HG03354 (cell line): ENCODE data around the gene STK32C.
"Not testable (repeated sequence)": the region's sequence is repeated elsewhere in the genome, so short reads cannot be mapped to it uniquely, and the experiment has no call there.

Source experiments
- ATAC-seq: cut with Tn5 transposase; IDR thresholded peaks from one replicate; pipeline ENCODE4 v1.9.1; 2021; ENCODE audit warnings: mild to moderate bottlenecking; ENCODE audit not compliant: unreplicated experiment, poor library complexity, severe bottlenecking

STK32C gene

DNA sequence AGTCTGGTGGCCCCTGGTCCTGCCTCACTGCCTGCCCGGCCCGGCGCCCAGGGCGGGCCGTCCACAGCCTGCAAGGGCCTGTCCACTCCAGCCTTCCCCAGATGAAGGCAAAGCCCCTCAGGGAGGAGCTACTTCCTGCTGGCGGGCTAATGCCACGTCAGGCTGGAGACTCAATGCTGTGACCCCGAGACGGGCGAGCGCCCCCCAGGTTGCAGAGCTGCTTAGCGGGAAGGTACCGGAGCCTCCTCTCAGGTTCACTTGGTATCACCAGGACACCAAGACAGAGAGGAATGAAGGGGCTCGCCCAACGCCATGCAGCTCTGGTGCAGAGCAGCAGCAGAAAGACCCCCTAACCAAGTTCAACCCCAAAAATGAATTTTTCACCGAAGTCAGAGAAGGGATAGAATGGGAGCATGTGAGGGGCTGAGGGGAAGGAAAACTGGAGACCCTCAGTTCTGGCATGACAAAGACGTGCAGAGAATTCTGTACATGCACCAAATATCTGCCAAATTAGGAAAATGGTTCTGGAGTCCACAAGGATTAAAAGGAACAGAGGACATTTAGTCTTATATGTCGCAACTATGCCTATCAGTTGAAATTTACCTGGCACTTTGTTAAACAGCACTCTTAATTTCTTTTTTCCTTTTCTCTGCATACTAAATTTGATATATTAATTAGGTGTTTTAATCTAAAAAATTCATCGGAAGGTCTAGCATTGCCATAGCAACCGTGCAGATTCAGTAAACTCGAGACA is 2.8 kb downstream of the STK32C start:
- ATAC-seq = no peak

DNA sequence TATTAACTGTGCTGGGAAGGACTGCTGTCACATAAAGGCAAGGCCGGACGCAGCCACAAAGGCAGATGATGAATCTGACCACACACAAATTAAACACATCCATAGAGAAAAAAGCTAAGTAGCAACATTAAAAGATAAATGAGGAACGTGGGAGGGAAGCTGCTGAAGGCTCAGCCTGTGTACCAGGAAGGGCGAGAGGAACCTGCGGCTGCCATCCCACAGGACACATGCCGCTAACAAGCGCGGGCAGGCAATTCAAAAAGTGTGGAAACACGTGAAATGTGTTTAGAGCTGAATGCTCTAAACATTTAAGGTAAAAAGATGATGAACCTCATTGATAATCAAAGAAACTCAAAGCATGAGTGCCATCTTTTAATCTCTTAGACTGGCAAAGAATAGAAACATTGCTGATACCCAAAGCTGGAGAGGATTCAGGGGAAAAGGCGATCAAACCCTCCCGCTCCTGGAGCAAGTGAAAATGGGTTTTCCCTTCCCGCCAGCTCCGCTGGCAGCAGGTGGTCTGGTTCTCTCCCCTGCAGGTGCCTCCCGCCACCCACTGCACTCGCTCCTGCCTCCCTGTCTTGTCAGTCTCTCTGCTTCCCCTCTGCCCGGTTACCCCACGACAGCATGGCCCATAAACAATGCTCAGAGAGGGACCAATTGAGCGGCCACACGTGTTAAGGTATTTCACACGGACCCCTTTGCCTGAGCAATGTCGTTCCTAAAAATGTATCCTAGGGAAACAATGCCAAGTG is 4.2 kb downstream of the STK32C start:
- ATAC-seq = no peak

DNA sequence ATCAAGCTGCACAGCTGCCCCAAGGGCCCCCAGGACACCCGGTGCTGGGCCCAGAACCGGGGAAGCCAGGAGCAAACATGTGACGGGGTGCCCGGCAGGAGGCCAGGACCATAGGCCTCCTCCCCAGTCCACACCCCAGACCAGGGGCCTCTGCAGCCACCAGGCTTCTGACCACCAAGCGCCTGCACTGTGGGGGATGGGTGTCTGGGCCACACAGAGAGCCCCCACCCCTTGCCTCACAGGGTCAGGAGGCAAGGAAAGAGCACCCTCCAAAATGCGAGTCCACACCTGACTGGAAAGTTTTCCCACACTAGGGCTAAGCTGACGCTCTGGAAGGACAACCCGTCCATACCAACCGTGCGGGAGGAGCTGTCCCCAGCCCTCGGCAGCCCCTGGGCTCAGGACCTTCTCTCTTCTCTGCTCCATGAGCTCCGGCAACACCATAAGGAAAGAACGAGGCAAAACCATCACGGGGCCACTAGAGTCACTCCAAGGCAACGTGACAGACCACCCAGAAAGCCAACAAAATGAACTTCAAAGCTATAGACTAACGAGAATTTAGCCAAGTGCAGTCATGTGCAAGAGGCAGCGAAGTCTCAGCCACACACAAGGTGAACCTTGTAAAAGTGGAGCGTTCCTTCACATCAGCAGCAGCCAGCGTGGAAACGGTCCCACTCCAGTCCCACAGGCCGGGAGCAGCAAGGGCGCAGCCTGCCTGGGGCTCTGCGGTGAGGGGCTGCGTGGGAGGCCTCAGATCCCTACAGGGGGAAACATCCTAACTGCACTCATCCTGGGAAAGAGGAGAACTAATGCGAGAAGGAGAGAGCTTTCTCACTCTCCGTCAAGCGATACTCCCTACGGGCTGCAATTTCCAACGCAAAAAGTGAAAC is 5.1 kb downstream of the STK32C start:
- ATAC-seq = no peak

DNA sequence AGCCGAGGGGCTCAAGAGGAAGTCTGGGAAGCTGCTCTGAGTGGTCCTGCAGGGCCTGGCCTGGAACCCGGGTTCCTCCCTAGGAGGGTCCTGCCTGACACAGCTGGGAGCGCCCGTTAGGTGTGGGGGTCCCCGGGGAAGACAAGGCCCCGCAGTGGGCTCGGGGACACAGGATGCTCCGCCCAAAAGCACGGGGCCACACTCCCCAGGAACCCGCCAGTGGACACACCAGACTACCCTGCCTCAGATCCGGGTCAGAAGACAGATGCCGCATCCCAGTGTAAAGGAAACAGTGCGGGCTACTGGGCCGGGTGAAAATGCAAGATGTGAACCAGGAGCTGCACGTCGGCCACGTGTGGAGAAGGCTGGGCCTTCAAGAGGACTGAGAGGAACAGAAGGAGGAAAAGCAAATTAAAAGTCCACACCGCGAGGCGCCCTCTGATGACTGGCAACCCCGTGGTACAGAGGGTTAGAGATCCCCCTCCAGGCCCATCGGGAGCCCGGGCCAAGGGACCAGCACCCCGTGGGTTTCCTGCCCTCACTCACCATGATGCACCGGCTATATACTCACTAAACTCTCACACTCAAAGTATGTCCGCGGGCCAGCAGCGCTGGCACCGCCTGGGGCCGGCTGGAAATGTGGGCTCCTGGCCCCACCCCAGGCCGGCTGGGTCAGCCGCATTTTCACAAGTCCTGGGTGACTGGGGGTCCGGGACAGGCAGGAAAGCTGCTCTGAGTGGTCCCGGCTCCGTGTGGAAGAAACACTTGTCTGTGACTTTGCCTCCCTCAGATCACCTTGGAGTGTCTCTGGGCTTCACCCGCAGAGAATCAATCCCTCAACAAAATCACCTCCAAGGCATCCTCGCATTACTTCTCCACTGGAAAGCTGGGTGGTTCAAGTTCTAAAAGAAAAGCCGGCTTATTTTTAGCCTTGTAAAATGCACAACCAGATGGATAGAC is 6.1 kb downstream of the STK32C start:
- ATAC-seq = no peak

DNA sequence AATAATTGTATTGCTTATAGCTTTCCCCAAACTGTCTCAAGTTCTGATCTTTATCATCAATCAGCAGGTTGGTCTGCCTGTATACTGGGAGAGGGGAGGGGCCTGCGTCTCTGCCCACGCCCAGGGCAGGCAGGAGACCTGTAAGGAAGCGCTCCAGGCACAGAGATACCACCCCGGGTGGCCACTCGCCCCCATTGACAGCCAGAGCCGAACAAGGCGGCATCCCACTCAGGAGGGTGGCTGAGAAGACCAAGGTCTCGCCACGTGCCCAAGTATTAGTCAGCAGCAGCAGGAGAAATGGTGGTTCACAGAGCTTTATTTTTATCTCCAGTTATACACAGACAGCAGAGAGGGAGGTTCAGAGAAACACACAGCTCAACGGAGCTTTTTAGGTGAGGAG is 7.2 kb downstream of the STK32C start:
- no peak for ATAC-seq

DNA sequence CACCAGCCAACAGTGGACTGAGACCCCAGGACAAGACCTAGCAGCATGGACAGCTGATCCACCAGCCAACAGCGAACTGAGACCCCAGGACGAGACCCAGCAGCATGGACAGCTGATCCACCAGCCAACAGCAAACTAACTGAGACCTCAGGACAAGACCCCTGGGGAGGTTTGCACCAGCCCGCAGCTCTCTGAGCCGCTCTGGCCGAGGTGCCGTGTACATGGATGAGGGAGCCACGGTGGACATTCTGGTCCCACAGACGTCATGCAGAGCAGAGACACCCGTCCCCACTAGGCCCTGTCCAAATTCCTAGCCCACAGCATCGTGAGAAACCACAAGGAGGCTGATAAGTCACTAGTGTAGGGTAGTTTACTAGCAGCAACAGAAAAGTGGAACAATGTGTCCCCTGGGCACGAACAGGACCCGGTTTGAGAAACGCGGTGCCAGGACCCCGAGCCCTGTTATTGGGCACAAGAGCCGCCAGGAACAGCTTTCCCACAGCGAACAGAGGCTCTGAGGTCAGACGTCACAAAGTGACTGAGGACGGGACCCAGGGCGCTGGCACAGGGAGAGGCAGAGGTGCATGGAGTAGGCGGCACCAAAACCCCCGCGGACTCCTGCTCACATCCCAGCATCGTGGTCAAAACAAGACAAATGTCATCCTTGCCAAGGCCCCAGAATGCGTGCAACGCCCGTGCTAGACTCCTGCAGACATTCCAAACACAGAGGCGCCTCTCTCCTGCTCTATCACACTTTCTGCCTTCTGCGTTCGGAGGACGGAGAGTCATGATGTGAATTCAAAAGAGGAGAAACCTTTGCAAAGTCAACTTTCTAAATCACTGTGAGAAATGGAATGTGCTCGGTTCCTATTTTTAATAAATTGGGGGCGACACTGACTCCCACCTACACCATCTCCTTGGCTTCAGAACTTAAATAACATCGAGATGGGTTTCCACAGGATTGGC is 8.1 kb downstream of the STK32C start:
- ATAC-seq = no peak

DNA sequence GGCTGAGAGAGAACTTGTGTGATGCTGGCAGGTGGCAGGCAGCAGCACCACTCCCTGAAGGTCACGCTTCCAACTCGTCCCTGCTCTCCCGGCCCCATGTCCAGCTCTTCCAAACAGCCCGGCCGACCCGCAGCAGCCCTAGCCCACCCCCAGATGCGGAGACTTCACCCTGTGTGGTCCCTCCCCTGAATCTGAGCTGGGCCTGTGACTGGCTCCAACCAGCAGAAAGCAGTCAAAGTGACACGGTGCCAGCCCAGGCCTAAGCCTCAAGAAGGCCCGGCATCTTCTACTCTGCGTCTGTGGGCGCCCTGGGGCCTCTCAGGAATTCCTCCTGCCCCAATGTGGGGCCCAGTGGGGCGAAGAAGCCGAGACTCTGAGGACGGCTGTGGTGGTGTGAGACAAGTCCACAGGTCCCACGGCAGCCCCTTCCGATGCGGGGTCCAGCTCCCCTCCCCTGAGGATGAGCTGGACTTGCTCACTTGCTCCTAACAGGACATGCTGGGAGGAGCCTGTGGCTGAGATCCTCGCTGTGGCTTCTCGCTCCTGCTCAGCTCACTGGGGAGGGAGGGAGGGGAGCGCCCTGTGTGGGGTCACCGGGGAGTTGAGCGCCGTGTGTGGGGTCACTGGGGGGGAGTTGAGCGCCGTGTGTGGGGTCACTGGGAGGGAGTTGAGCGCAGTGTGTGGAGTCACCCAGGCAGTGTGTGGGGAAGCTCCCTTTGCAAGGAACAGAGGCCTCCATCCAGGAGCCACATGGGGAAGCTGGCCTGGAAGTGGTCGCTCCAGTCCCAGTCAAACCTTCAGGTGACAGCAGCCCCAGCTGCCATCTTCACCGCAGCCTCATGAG is 9.5 kb downstream of the STK32C start:
- ATAC-seq = no peak

DNA sequence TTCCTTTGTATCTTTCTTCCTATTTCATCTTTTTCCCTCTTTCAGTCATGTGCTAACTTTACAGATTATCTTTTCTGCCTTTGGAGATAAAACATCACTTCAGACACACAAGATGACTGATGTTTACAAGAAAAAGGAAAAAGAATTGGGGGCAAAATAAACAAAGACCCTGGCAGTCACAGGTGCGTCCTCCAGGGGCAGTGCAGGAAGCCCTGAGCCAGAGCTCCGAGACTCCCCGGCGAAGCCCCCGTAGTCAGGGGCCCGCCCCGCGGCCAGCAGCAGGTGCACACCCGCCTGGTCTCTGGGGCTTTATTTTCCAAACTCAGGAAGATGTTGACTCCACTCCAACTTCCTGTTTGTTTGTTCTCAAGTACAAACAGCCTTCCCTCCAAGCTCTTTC is 10.2 kb downstream of the STK32C start:
- no peak for ATAC-seq

DNA sequence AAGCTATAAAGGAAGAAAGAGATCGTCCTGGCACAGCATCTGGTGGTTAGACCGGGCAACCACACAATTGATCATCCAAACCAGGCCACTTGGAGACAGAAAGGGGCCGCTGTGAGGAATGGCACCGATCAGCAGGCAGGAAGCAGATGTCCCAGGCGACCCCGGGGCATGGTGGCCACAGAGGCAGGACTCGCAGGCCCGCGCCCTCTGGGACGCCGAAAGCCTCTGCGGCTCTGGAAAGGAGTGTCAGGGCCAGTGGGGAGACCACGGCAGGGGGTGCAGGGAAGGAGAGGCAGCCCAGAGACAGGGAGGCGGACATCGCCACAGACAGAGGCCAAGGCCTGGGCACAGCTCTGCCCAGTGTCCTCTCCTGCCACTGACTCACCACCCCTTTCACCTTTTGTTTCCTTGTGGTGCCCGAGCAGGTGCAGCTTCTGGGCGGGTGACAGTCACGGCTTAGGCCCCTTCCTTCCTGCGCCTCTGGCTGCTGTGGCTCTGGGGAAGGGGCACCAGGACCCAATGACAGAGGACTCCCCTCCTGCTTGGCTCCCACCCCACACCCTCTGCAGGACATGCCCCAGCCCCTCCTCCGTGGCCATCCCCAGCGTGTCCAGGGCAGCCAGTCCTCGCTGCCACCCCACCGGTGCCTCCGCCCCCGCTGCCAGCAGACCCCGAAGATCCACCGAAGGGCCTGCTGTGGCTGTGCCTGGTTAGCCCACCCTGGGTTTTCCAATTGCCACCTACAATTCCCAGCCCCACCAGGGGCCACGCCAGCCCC is 10.9 kb downstream of the STK32C start:
- no peak for ATAC-seq

DNA sequence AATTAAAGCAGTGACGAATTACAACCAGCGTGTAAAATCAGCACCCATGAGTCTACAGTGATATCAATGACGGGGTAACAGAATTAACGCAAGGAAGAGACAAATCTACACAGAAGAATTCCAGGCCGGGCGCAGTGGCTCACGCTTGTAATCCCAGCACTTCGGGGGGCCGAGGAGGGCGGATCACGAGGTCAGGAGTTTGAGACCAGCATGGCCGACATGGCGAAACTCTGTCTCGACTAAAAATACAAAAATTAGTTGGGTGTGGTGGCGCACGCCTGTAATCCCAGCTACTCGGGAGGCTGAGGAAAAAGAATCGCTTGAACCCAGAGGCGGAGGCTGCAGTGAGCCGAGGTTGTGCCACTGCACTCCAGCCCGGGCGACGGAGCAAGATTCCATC is 12.3 kb downstream of the STK32C start:
- not testable (repeated sequence) for ATAC-seq

DNA sequence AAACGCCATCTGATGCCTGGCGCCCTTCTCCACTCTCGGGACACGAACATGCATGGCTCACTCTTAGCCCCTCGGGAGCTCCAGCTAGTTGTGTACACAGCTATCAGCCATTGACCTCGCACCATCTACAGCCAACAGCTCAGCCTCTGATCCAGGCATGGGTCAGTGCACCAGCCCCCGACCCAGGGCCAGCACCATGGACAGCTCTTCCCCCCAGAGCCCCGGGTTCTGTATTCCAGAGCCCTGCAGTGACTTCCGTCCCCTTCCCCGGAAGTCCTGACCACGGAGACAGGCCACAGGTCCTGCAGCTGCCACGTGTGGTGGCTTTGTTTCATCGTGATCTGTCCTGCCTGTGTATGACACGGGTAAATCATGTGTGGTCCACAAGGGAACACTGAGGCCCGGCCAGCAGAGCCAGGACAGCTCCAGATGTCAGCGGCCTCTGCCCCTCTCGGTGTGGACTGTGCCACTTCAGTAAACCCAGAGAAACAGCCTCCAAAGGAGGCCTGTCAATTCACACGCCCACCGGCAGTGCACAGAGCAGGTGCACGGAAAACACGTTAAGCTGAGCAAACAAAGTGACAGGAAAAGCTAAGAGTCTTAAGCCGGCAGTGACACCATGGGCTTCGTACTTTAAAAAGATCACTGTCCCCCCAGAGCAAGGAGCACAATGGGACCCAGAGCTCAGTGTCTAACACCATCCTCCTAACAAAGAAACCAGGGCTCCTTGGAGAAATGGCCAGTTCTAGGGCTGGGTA is 13.0 kb downstream of the STK32C start:
- no peak for ATAC-seq

DNA sequence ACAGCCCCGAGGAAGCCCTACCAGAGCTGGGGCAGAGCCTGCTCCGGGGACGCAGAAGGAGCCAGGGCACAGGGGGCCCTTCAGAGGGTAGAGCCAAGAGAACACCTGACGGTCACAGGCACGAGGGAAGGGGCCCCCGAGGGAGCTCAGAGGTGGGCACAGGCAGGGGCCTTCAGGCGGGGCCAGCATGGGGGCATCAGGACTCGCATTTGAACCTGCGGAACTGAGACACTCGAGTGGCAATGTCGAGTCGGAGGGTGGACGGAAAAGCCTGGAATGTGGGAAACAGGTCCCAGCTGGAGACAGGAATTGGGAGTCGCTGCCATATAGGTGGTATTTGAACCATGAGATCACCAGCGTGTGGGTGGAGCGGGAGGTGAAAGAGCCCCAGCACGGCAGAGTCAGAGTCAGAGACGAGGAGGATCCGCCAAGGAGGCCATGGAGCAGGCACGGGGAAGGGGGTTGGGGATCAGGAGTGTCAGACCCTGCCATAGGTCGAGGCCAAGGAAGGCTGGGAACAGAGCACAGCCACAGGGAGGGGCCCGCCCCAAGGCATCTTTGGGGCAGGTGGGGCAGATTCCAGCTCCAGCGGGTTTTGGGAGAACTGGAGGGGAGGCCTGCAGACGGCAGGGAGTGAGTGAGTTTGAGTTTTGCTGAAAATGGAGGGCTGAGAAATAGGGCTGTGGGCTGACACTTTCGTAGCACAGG is 13.8 kb downstream of the STK32C start:
- no peak for ATAC-seq

DNA sequence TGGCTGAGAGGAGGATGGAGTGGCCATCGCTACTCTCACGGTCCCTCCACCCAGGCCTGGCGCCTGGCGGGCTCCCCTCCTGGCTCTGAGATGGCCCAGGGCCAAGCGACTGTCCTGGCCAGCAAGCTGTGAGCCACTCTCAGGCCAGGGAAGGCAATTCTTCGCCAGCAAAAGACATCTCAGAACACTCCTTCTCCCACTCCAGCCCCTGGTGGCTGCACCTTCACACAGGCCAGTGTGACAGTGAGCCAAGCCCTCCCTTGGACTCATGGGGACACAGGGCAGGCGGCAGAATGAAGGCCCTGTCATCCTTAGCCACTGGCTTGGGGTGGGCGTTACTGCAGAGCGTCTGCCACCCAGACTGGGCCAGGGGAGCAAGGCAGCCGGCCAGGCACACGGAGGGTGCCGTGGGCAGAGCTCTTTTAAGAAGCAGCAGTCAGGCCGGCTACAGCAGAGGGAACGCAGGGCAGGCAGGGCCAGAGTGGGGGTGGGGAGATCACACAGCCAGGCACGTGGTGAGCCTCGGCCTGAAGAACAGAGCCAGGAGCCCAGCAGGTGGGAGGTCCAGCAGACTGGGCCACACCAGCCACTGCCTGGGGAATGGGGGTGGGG is 14.4 kb downstream of the STK32C start:
- ATAC-seq = no peak

DNA sequence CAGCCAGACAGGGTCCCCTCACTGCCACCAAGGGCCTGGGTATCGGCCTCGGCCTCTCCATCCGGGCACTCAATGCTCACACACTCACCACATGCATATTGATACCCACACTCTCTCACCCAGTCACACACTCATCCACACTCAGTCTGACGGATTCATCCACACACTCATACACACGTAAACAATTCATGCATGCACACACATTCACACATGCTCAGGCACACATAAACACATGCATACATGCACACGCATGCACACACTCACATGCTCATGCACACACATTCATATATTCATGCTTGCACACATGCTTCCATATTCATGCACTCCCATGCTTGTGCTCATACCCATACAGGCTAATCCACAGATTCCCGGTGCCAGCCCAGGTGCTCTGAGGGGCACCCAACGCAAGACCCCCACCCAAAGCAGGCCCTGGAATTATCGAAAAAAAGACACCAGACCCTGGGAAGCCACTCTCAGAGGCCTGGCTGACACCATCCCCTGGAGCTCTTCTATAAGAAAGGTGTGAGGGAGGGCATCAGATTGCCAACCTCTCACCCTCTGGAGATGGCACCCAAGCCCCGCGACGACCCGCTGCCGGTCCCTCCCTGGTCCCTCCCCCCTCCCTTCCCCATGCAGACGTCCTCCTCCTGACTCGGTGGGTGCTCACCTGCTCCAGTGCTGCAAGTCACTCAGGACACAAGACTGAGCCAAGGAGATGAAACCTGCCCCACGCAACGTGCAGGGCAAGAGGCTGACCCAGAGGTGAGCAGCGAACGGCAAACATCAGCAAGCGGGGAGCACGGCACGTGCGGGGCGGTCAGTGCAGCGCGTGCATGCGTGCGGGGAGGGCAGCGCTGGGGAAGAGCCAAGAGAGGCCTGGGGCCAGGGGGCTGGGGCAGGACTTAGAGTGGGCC is 15.2 kb downstream of the STK32C start:
- ATAC-seq = no peak
